IPS-20b (cell line): Measurements from ENCODE around the gene ELF2.
"Not testable (repeated sequence)": the region's sequence is repeated elsewhere in the genome, so short reads cannot be mapped to it uniquely, and the experiment has no call there.

Source experiments
- H3K27ac ChIP-seq: one replicate; pipeline ENCODE4 v1.5.1; 2013; ENCODE audit warnings: low read length
- H3K27me3 ChIP-seq: 2 replicates; pipeline ENCODE4 v1.6.1; 2013; ENCODE audit warnings: mild to moderate bottlenecking, low read length, inconsistent platforms; ENCODE audit not compliant: insufficient read depth
- H3K36me3 ChIP-seq: 2 replicates; pipeline ENCODE4 v1.6.1; 2013; ENCODE audit warnings: low read depth, mild to moderate bottlenecking, inconsistent platforms, low read length, moderate library complexity; ENCODE audit not compliant: insufficient read depth
- H3K4me1 ChIP-seq: 2 replicates; pipeline ENCODE4 v1.6.1; 2013; ENCODE audit warnings: mild to moderate bottlenecking, control low read depth, inconsistent platforms, low read length, moderate library complexity; ENCODE audit not compliant: insufficient read depth
- H3K4me3 ChIP-seq: 2 replicates; pipeline ENCODE4 v1.5.1; 2013; ENCODE audit warnings: mild to moderate bottlenecking, low read length, inconsistent platforms
- H3K9ac ChIP-seq: 2 replicates; pipeline ENCODE4 v1.6.1; 2013; ENCODE audit warnings: low read depth, mild to moderate bottlenecking, inconsistent platforms, low read length, moderate library complexity
- H3K9me3 ChIP-seq: 2 replicates; pipeline ENCODE4 v1.6.1; 2013; ENCODE audit warnings: mild to moderate bottlenecking, low read depth, low read length, inconsistent platforms; ENCODE audit not compliant: insufficient read depth

ELF2 gene

DNA sequence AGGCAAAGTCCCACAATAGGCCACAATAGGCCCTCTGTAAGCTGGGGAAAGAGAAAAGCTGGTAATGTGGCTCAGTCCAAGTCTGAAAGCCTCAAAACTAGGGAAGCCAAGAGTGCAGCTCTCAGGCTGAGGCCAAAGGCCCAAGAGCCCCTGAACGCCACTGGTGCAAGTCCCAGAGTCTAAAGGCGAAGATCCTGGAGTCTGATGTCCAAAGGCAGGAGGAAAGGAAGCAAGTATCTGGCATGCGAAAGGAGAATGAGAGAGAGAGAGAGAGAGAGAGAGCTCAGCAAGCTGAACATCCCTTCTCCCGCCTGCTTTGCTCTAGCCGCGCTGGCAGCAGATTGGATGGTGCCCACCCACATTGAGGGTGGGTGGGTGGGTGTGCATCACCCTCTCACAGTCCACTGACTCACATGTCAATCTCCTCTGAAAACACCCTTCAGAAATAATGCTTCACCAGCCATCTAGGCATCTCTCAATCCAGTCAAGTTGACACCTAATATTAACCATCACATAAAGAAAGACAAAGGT, 30.9 kb upstream of the ELF2 start:
- Histone ChIP-seq H3K36me3 (no peaks in the 10 kb centered on the region), H3K9me3 (no peaks in the 10 kb centered on the region), H3K27ac (no peak overlapping the region), H3K27me3 (no peaks in the 10 kb centered on the region), H3K9ac (no peak overlapping the region), H3K4me1 (no peaks in the 10 kb centered on the region), H3K4me3 (no peak overlapping the region)

DNA sequence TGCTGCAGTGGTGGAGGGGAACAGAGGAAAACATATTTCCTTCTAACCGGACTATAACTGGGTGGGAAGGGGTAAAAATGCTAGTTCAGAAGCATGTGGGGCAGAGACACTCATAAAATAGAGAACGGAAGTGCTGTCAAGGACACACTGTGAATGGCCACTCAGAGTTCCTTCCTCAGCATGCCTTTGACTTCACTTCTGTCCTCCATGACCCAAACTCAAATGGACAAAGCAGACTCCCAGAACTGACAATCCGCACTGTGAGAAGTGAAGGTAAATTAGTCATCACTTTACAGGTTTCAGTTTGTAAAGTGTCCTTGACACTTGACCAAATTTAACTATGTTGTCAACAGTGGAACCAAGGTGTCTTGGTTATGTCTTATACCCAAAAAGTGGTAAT, 30.2 kb upstream of the ELF2 start:
- H3K27me3 ChIP-seq: no peaks in the 10 kb centered on the region
- H3K36me3 ChIP-seq: no peaks in the 10 kb centered on the region
- no peaks in the 10 kb centered on the region for H3K4me1 ChIP-seq
- H3K4me3 ChIP-seq: no peak overlapping the region
- no peak overlapping the region for H3K9ac ChIP-seq
- no peaks in the 10 kb centered on the region for H3K9me3 ChIP-seq
- no peak overlapping the region for H3K27ac ChIP-seq

DNA sequence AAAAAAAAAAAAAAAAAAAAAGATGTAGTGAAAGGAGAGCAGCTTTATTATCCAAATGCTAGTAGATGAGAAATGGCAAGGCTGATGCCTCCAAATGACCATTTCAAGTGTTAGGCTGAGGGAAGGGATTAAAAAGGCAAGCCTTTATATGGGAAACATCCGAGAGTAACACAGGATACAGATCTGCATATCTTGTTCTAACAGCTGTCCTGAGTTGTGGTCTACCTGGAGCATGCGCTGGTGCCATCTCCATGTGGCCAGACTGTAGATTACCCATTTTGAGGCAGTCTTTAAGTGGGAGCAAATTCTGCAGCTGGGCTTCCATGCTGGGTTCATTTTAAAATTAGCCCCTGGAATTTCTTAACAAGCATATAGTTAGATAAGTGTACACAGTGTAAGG, 26.0 kb upstream of the ELF2 start:
- Histone ChIP-seq H3K27ac (no peak overlapping the region), H3K27me3 (no peaks in the 10 kb centered on the region), H3K9me3 (no peaks in the 10 kb centered on the region), H3K9ac (no peak overlapping the region), H3K4me3 (no peak overlapping the region), H3K4me1 (no peaks in the 10 kb centered on the region), H3K36me3 (no peaks in the 10 kb centered on the region)

DNA sequence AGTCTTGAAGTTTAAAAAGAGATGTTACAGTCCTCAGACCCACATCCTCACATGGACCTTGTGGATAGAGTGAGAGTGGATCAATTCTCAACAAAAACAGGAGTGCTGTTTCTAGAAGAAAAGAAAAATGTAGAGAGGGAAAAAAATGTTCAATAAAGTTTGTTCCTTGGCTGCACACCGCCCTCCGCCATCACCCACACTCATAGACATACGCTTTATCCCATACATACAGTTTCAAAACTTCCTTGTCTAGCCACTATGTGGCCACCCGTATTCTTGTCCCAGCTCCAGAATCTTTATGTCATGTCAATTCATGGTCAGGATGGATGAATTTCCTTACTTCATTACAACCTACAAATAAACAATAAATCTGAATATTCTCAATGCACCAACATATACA, 23.5 kb upstream of the ELF2 start:
- Histone ChIP-seq H3K4me3 (no peak overlapping the region), H3K9ac (no peak overlapping the region), H3K36me3 (no peaks in the 10 kb centered on the region), H3K27me3 (no peaks in the 10 kb centered on the region), H3K4me1 (peaks cover 9% of the 10 kb centered on the region; the same call in 1 of the 2 replicates), H3K9me3 (no peaks in the 10 kb centered on the region), H3K27ac (no peak overlapping the region)

GRCh38 chr4:139200102-139200501, 23.1 kb upstream of the ELF2 start:
- no peak overlapping the region for H3K9ac ChIP-seq
- H3K27me3 ChIP-seq: no peaks in the 10 kb centered on the region
- H3K4me1 ChIP-seq: peaks cover 9% of the 10 kb centered on the region; the same call in 1 of the 2 replicates
- no peak overlapping the region for H3K4me3 ChIP-seq
- no peak overlapping the region for H3K27ac ChIP-seq
- H3K9me3 ChIP-seq: no peaks in the 10 kb centered on the region
- H3K36me3 ChIP-seq: no peaks in the 10 kb centered on the region

DNA sequence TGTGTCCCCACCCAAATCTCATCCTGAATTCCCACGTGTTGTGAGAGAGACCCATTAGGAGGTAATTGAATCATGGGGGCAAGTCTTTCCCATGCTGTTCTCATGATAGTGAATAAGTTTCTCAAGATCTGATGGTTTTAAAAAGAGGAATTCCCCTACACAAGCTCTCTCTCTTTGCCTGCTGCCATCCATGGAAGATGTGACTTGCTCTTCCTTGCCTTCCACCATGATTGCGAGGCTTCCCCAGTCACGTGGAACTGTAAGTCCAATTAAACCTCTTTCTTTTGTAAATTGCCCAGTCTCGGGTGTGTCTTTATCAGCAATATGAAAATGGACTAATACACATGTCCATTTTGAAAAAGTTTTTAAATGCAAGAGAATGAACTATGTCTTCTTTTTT, 20.2 kb upstream of the ELF2 start:
- H3K36me3 ChIP-seq, H3K27ac ChIP-seq, H3K9ac ChIP-seq, H3K27me3 ChIP-seq, H3K4me1 ChIP-seq, H3K9me3 ChIP-seq, H3K4me3 ChIP-seq: not testable (repeated sequence)

DNA sequence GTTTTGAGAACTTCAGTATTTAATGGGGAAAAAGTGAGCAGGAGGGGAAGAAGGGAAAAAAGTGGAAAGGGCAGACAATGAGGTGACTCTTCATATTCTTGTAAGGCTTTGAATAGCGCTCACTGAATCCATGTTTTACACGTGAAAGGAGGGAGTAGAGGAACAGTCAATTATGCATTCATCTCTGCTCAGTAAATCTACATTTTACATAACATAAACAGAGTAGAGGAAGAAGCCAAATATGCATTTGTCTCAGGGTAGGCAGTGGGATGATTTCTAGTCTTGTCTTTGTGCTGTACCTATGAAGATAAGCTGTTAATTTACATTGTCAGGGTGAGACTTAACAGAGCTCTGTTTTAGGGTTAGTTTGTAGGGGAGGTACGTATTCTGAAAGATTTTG, 19.4 kb upstream of the ELF2 start:
- Histone ChIP-seq H3K4me1 (peaks cover 9% of the 10 kb centered on the region; the same call in 1 of the 2 replicates), H3K27me3 (no peaks in the 10 kb centered on the region), H3K4me3 (no peak overlapping the region; the same call in 1 of the 2 replicates), H3K27ac (no peak overlapping the region), H3K9ac (peak overlapping the region; percentile 26; the same call in 1 of the 2 replicates), H3K36me3 (no peaks in the 10 kb centered on the region), H3K9me3 (no peaks in the 10 kb centered on the region)

- no peak overlapping the region for H3K27ac ChIP-seq
- no peaks in the 10 kb centered on the region for H3K27me3 ChIP-seq
- peaks cover 8% of the 10 kb centered on the region; the same call in 1 of the 2 replicates for H3K4me1 ChIP-seq
- no peaks in the 10 kb centered on the region for H3K36me3 ChIP-seq
- no peak overlapping the region for H3K4me3 ChIP-seq
- H3K9ac ChIP-seq: no peak overlapping the region
- no peaks in the 10 kb centered on the region for H3K9me3 ChIP-seq
Observed at GRCh38 chr4:139191373-139191772, 14.4 kb upstream of the ELF2 start.

- Histone ChIP-seq H3K9ac (no peak overlapping the region), H3K27ac (no peak overlapping the region), H3K4me1 (peaks cover 4% of the 10 kb centered on the region; the same call in 1 of the 2 replicates), H3K4me3 (no peak overlapping the region), H3K27me3 (no peaks in the 10 kb centered on the region), H3K9me3 (no peaks in the 10 kb centered on the region), H3K36me3 (no peaks in the 10 kb centered on the region)
Observed at GRCh38 chr4:139189972-139190371, 13.0 kb upstream of the ELF2 start.

DNA sequence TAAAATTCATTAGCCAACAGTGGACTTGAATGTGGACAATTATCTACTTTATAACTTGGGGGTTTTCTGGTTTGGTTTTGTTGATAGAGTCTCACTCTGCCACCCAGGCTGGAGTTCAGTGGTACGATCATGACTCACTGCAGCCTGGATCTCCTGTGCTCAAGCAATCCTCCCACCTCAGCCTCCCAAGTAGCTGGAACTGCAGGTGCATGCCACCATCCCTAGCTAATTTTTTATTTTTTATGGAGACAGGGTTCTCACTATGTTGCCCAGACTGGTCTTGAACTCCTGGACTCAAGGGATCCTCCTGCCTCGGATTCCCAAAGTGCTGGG, 12.4 kb upstream of the ELF2 start:
- peak overlapping the region; percentile 0 for H3K27ac ChIP-seq
- no peak overlapping the region for H3K9ac ChIP-seq
- no peaks in the 10 kb centered on the region for H3K36me3 ChIP-seq
- H3K9me3 ChIP-seq: no peaks in the 10 kb centered on the region
- peaks cover 4% of the 10 kb centered on the region; the same call in 1 of the 2 replicates for H3K4me1 ChIP-seq
- no peak overlapping the region for H3K4me3 ChIP-seq
- no peaks in the 10 kb centered on the region for H3K27me3 ChIP-seq

DNA sequence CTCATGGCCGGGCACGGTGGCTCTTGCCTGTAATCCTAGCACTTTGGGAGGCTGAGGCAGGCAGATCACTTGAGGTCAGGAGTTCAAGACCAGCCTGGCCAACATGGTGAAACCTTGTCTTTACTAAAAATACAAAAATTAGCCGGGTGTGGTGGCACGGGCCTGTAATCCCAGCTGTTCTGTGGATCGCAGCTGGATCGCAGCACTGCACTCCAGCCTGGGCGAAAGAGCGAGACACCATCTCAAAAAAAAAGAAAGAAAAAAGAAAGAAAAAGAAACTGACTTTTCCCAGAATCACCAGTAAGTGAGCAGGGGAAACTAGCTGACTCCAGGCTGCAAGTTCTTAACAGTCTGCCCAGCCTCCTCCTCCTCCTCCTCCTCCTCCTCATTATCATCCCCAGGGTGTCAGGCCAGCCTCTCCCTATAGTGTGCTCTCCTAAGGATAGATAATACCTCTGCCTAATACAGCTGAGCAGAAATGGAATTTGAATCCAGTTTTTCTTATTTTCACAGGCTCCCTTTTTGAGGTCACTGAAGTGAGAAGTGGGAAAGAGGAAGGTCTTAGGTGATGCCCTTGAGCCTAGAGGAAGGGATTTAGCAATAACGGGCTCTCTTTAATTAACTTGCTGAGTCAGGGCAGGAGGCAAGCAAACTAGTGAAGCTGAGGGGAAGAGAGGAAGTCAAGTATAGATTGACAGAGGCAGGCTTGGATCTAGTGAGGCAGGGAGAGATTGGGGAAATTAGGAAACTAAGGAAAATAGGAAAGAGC, 11.8 kb upstream of the ELF2 start:
- Histone ChIP-seq H3K36me3 (no peaks in the 10 kb centered on the region), H3K27me3 (no peaks in the 10 kb centered on the region), H3K27ac (peak overlapping the region; percentile 0), H3K9ac (peak overlapping the region; percentile 47; the same call in 1 of the 2 replicates), H3K4me3 (no peak overlapping the region), H3K4me1 (peaks cover 4% of the 10 kb centered on the region; the same call in 1 of the 2 replicates), H3K9me3 (no peaks in the 10 kb centered on the region)

DNA sequence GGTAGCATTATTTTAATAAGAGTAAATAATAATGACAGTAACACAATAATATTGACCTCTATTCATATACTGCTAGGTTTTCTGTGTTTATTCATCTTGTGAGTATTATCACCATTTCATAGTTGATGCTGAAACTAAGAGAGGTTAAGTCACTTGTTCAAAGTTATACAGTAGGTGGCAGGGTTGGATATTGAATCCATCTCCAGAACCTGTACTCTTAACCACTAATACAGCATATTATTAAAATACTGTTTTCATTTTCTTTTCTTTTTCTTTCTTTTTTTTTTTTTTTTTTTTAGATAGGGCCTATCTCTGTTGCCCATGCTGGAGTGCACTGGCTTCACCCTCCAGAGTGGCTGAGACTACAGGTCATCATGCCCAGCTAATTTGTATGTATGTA, 7.1 kb upstream of the ELF2 start:
- no peak overlapping the region for H3K27ac ChIP-seq
- H3K36me3 ChIP-seq: no peaks in the 10 kb centered on the region
- no peak overlapping the region for H3K9ac ChIP-seq
- peaks cover 4% of the 10 kb centered on the region; the same call in 1 of the 2 replicates for H3K4me1 ChIP-seq
- no peaks in the 10 kb centered on the region for H3K27me3 ChIP-seq
- no peak overlapping the region for H3K4me3 ChIP-seq
- H3K9me3 ChIP-seq: no peaks in the 10 kb centered on the region
